ENCODE results near the gene SYT7.

Gene SYT7, protein sequence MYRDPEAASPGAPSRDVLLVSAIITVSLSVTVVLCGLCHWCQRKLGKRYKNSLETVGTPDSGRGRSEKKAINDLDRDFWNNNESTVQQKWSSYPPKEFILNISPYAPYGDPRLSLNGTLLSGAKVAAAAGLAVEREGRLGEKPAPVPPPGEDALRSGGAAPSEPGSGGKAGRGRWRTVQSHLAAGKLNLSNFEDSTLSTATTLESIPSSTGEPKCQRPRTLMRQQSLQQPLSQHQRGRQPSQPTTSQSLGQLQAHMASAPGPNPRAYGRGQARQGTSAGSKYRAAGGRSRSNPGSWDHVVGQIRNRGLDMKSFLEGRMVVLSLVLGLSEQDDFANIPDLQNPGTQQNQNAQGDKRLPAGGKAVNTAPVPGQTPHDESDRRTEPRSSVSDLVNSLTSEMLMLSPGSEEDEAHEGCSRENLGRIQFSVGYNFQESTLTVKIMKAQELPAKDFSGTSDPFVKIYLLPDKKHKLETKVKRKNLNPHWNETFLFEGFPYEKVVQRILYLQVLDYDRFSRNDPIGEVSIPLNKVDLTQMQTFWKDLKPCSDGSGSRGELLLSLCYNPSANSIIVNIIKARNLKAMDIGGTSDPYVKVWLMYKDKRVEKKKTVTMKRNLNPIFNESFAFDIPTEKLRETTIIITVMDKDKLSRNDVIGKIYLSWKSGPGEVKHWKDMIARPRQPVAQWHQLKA

DNA sequence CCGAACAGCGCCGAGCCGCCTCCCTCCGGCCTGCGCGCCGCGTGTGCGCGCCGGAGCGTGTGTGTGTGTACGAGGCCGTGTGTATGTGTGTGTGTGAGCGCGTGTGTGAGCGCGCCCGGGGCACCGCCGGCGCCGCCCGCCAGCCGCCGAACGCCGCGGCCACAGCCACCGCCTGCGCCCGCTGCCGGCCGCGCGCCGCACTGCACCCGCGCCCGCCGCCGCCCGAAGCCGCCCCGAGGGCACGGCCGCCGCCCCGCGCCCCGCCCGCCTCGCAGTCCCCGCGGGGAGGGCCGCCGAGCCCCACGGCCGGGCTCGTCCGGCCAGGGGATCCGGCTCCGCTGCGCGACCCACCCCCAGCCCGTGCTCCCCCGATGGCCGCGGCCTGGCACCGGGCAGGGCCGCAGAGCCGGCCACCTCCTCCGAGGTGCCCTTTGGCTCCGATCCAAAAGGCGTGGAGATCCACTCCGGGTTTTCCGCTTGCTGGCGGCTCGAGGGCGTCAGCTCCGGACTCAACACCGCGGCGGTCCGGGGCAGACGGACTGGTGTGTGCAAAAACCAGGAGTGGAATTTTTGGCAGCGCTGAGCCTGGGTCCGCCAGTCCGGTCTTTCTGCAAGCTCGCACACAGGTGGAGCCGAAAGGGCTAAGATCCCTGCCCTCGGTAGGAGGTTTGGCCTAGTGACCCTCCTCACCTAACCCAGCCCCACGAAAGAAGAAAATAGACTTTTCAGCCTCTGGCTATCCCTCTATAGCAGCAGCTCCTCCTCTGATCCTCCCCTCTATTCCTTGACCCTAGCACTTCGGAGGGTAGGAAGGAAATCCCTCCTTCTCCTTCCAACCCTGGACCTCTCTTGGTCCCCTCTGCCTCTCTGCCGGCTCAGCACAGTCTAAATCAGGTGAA lies at the start of gene SYT7:
TSS of gene SYT7 (minus strand) at position 47 of the 899 bp plus-strand sequence. CDS start 256 bp downstream, outside the sequence.
- TF ChIP-seq, protein P1, sequence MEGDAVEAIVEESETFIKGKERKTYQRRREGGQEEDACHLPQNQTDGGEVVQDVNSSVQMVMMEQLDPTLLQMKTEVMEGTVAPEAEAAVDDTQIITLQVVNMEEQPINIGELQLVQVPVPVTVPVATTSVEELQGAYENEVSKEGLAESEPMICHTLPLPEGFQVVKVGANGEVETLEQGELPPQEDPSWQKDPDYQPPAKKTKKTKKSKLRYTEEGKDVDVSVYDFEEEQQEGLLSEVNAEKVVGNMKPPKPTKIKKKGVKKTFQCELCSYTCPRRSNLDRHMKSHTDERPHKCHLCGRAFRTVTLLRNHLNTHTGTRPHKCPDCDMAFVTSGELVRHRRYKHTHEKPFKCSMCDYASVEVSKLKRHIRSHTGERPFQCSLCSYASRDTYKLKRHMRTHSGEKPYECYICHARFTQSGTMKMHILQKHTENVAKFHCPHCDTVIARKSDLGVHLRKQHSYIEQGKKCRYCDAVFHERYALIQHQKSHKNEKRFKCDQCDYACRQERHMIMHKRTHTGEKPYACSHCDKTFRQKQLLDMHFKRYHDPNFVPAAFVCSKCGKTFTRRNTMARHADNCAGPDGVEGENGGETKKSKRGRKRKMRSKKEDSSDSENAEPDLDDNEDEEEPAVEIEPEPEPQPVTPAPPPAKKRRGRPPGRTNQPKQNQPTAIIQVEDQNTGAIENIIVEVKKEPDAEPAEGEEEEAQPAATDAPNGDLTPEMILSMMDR (conservative IDR thresholded peaks at IDR 0.05; ENCODE audit: low read depth, low read length) = peak; percentile 31
- H3K4me3 ChIP-seq (ENCODE audit: low read depth, low read length) = peak within 1 kb of the TSS; percentile 35
- peak; percentile 98 for DNase-seq (ENCODE audit: low read depth)

- DNase-seq (ENCODE audit: low read depth) = peak; percentile 58
- TF ChIP-seq, protein P1 (conservative IDR thresholded peaks at IDR 0.05; ENCODE audit: low read depth, low read length) = no peak
- H3K4me3 ChIP-seq (ENCODE audit: low read depth, low read length) = no peak overlapping the region
Observed at GRCh38 chr11:61630089-61630488, 49.2 kb upstream of the SYT7 start.

GRCh38 chr11:61629082-61629833 lies 48.4 kb upstream of the SYT7 start:
- TF ChIP-seq, protein P1 (conservative IDR thresholded peaks at IDR 0.05; ENCODE audit: low read depth, low read length) = no peak
- no peak for DNase-seq (ENCODE audit: low read depth)
- H3K4me3 ChIP-seq (ENCODE audit: low read depth, low read length) = no peak overlapping the region

DNA sequence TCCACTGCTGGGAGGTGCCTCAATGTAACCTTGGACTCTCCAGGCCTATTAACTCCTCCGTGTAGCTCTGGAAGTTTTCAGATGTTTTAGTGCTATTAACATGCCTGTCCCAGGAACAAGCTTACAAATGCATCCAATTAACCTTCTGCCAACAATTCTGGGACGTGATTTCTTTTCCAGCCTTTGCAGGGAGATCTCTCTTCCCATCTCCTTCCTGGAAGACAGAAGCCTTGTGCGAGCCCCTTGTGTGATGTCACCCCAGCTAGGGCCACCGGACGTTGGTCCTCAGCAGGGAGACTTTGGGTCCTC lies 47.7 kb upstream of the SYT7 start:
- DNase-seq (ENCODE audit: low read depth) = no peak
- no peak overlapping the region for H3K4me3 ChIP-seq (ENCODE audit: low read depth, low read length)
- TF ChIP-seq, protein P1 (conservative IDR thresholded peaks at IDR 0.05; ENCODE audit: low read depth, low read length) = no peak

DNA sequence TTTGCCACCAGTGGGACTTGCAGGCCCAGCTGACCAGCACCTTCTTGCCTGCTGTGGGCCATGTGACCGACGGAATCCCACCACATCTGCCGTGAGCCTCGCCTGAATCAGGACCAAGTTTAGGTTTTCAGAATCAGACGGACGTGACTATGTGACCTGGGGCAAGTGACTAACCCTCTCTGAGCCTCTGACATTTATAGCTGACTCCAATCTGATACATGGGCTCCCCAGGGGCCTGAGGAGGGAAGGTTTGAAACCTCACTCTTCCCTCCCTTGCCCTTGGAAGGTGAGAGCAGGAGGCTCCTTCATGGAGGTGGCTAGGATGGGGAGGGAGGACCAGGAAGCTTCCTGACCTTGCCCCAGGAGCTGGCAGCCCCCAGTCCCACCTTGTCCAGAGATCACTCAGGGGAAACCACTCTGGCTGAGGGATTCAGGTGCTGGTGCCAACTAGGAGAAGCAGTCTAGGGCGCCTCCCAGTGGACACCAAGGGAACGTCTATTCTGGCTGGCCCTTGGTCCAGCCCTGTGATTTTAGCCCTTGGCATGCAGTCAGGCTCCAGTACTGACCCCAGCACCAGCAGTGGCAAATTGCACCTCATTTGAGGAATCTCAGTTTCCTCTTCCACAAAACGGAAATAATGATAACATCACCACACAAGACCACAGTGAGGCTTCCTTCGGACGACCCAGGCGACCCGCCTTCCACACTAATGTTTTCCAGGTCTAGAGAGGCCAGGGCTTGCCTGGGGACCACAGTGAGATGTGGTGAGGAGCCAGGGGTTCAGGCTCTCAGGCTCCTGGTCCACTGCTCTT lies 47.2 kb upstream of the SYT7 start:
- DNase-seq (ENCODE audit: low read depth) = peak; percentile 81
- TF ChIP-seq, protein P1 (conservative IDR thresholded peaks at IDR 0.05; ENCODE audit: low read depth, low read length) = peak; percentile 91
- no peak overlapping the region for H3K4me3 ChIP-seq (ENCODE audit: low read depth, low read length)

Measured in choroid plexus epithelial cell (primary cell).